HG03066 (cell line): ENCODE data around the gene KATNA1.

Experiments used
- ATAC-seq: cut with Tn5 transposase; IDR thresholded peaks from one replicate; pipeline ENCODE4 v1.9.1; 2021; ENCODE audit warnings: low read depth; ENCODE audit not compliant: unreplicated experiment

Gene KATNA1

GRCh38 chr6:149614337-149614736 lies 34.2 kb downstream of the KATNA1 start:
- ATAC-seq = no peak

- no peak for ATAC-seq
Observed at GRCh38 chr6:149608381-149608982, 40.0 kb downstream of the KATNA1 start.

DNA sequence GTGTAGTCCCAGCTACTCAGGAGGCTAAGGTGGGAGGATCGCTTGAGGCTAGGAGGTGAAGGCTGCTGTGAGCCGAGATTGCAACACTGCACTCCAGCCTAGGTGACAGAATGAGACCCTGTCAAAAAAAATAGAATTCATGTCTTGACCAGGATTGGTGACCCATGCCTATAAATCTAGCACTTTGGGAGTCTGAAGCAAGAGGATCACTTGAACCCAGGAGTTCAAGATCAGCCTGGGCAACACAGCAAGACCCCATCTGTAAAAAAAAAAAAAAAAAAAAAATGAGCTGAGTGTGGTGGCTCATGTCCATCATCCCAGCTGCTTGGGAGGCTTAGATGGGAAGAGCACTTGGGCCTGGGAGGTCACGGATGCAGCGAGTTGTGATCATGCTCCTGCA lies 48.0 kb downstream of the KATNA1 start:
- ATAC-seq = no peak

DNA sequence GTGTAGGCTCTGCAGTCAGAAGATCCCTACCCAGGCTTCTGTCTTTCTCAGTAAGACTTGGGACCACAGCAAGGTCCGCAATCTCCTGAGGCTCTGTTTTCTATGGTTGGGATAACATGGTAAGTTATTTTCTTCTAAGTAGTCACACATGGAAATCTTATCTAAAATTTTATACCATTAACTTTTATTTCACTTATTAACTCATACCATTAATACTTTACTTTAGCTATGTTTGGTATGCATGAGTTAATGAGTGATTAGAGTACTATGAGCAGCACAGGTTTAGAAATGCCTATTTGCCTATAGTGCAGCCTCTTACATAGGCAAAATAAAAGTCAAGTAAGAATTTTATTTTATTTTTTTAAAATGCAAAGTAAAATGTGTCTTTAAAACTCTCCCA lies 55.1 kb downstream of the KATNA1 start:
- ATAC-seq = no peak

GRCh38 chr6:149592983-149593382 lies 55.5 kb downstream of the KATNA1 start:
- ATAC-seq = no peak

- no peak for ATAC-seq
Observed at GRCh38 chr6:149586149-149586548, 62.4 kb downstream of the KATNA1 start.

DNA sequence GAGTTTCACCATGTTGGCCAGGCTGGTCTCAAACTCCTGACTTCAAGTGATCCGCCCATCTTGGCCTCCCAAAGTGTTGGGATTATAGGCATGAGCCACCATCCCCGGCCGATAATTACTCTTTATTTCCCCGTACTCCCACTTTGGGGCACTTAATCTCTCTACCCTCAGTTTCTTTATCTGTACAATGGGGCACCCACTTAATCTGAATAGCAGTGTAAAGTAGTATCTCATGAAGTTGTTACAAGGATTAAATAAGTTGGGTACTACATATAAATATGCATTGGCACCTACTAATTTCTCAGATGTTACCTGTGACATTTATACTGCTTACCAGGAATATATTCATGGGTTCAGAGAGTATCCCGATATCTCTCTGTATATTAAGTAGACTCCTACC lies 67.2 kb downstream of the KATNA1 start:
- no peak for ATAC-seq

- ATAC-seq = no peak
Observed at GRCh38 chr6:149580880-149581279, 67.6 kb downstream of the KATNA1 start.

- no peak for ATAC-seq
Observed at GRCh38 chr6:149567945-149568585, 80.4 kb downstream of the KATNA1 start.

GRCh38 chr6:149567194-149567586 lies 81.3 kb downstream of the KATNA1 start:
- ATAC-seq = no peak

DNA sequence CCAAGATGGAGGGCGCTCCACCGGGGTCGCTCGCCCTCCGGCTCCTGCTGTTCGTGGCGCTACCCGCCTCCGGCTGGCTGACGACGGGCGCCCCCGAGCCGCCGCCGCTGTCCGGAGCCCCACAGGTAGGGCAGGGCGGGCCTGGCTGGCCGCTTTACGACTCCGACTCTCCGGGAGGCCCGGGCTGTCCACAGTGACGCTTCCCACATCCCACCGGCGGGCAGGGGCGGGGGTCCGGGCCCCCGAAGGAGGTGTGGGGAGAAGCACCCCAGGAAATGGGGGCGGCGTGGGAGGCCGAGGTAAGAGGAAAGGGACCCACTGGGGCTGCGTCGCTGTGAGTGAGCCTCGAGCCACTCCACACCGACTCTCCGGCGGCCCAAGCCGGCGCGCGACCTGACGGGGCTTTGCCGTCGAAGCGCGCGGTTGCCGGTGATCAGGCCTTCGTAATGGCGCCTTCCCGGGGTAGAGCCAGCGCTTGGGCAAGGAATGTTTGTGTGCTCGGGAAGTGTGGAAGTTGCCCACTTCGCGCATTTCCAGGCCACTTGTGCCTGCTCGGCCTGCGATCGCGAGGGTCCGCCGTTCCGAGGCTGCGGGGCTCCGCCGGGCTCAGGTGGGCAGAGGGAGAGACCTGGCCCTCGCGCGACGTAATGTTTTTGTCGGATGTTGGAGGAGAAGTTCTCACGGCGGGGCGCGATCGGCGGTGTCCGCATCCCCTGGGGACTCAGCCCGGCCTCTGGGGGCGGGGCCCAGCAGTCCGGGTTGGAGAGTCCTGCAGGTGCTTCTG lies 81.9 kb downstream of the KATNA1 start:
- ATAC-seq = peak; percentile 17

GRCh38 chr6:149565527-149566409 lies 82.7 kb downstream of the KATNA1 start, which contains the start of gene GINM1:
TSS of gene GINM1 (plus strand) at chr6:149566375. CDS start at chr6:149566415, 40 bp downstream.
- ATAC-seq = peak; percentile 75

DNA sequence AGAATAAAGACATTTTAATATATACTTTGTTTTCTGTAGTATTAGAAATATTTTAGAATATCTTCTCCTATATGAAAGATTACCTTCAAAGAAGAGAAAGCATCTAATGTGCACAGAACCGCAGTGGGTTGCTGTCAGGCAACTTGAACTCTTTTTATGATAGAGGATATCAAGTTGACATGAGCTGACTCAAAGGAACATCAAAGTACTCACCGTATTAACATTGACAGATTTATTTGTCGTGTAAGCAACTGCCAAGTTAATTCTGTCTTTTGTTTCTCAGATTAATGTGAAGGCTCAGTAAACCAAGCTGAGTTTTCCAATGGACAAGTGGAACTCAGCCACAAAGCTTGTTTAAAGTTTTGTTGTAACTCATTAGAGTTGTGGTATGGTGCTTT lies 84.6 kb downstream of the KATNA1 start:
- no peak for ATAC-seq

DNA sequence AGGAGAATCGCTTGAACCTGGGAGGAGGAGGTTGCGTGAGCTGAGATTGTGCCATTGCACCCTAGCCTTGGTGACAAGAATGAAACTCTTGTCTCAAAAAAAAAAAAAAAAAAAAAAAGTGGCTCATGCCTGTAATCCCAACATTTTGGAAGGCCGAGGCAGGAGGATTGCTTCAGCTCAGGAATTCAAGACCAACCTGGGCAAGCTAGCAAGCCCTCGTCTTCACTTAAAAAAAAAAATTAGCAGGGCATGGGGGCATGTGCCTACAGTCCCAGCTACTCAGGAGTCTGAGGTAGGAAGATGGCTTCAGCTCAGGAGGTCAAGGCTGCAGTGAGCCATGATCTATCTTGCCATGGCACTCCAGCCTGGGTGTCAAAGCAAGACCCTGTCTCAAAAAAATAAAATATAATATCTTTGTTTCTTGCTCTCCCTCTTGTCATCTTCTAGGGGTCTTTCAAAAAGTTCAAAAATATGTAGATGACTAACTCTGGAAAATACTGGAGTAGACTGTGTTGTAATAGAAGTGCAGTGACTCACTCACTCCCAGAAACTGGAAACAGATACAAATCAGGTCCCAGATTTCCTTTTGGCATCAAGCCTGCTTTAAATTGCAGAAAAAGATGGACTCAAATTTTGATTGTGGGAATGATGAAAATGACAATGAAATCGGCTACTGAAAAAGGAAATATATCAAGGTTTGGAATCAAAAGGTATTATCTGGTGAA lies 85.1 kb downstream of the KATNA1 start:
- no peak for ATAC-seq

DNA sequence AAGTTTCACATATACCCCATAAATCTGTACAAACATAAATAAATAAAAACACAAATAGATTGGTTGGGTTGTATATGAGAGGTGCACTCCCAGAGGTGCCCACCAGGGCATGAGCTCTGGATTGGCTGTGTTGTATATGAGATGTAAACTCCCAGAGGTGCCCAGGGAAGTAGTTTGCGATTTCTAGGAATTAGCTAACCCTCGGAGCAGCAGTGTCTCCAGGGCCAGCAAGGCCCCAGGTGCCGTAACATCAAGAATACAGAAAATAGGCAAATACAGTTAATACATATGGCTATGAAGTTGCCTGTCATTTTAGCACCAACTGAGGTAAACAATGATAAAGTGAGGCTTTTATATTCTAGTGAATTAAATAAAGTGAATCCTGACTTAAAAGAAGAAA lies 87.8 kb downstream of the KATNA1 start:
- ATAC-seq = no peak

- no peak for ATAC-seq
Observed at GRCh38 chr6:149559389-149559788, 89.1 kb downstream of the KATNA1 start.

DNA sequence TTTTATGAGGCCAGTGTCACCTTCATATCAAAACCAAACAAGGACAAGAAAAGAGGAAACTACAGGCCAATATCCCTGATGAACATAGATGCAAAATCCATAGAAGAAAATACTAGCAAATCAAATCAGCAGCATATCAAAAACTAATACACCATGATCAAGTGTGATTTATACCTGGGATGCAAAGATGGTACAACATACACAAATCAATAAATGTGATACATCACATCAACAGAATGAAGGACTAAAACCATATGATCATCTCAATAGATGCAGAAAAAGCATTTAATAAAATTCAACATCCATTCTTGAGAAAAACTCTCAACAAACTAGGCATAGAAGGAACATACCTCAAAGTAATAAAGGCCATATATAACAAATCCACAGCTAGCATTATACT lies 90.5 kb downstream of the KATNA1 start:
- ATAC-seq = no peak

GRCh38 chr6:149551920-149552319 lies 96.6 kb downstream of the KATNA1 start:
- no peak for ATAC-seq

- peak; percentile 92 for ATAC-seq
Observed at GRCh38 chr6:149545754-149546471, 102.6 kb downstream of the KATNA1 start, which contains the start of gene PPIL4. TSS of gene PPIL4 (minus strand) at chr6:149546043. CDS start at chr6:149546005, 38 bp downstream.
